Fibroblast of skin of left quadriceps (primary cell): Measurements from ENCODE around the gene TRIL.

Source experiments
- DNase-seq, 2 experiments: peaks; one replicate each; pipeline ENCODE4 v3.0.0-alpha.2; 2013; ENCODE audit warnings: low read depth in 2 of 2

Gene TRIL, protein sequence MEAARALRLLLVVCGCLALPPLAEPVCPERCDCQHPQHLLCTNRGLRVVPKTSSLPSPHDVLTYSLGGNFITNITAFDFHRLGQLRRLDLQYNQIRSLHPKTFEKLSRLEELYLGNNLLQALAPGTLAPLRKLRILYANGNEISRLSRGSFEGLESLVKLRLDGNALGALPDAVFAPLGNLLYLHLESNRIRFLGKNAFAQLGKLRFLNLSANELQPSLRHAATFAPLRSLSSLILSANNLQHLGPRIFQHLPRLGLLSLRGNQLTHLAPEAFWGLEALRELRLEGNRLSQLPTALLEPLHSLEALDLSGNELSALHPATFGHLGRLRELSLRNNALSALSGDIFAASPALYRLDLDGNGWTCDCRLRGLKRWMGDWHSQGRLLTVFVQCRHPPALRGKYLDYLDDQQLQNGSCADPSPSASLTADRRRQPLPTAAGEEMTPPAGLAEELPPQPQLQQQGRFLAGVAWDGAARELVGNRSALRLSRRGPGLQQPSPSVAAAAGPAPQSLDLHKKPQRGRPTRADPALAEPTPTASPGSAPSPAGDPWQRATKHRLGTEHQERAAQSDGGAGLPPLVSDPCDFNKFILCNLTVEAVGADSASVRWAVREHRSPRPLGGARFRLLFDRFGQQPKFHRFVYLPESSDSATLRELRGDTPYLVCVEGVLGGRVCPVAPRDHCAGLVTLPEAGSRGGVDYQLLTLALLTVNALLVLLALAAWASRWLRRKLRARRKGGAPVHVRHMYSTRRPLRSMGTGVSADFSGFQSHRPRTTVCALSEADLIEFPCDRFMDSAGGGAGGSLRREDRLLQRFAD

DNA sequence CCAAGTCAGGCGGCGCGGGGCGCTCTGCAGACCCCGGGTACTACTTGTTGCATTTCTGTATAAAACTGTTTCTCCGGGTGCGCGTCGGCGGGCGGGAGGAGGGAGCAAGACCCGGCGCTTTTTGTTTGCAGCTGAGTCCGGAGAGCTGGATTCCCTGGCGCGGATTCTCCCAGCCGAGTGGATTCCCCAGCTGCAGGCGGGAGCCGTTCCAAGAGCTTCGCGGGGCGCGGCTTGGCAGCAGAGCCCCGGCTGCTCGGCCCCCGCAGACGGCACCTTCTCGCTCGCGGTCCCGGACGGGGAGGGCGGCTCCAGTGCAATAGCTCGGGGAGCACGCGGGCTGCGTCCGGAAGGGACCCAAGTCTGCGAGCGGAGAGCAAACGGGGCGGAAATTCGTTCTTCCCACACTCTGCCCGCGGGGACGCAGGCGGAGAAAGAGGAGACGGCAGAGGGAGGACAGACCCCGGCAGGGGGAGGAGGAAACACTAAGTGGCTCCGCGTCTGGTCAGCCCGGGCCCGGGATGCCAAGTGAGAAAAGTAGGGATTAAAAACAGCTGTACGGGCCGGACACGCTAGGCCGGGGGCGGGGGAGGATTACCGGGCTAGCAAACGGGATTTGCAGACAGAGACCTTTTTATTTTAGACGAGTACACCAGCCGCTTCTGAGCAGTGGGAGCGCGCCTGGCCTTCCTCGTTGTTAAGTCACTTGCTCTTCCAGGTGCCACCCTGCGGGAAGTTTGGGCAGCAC, at the start of gene TRIL:
TSS of gene TRIL (minus strand) at position 96 of the 745 bp plus-strand sequence. CDS start 284 bp downstream, outside the sequence.
- peak in 1 of 2 experiments; percentile 51 for DNase-seq

GRCh38 chr7:29007127-29007526, 49.0 kb upstream of the TRIL start:
- DNase-seq, result no peak

- DNase-seq, result no peak
Measured at GRCh38 chr7:29005829-29006228, 47.7 kb upstream of the TRIL start.

GRCh38 chr7:29005406-29005805, 47.3 kb upstream of the TRIL start:
- no peak for DNase-seq

GRCh38 chr7:29003703-29004102, 45.6 kb upstream of the TRIL start:
- no peak for DNase-seq

DNA sequence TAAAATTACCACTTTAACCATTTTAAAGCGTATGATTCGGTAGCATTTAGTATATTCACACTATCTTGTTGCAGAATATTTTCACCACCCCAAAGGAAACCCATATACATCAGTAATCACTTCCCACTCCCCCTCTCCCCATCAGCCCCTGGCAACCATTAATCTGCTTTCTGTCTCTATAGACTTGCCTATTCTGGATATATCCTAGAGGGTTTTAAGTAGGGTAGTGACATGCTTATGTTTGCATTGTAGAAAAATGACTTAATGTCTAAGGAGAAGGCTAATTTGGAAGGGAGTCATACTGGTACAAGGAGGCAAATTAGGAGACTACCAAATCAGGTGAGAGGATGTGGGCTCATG, 42.6 kb upstream of the TRIL start:
- DNase-seq, result no peak

DNA sequence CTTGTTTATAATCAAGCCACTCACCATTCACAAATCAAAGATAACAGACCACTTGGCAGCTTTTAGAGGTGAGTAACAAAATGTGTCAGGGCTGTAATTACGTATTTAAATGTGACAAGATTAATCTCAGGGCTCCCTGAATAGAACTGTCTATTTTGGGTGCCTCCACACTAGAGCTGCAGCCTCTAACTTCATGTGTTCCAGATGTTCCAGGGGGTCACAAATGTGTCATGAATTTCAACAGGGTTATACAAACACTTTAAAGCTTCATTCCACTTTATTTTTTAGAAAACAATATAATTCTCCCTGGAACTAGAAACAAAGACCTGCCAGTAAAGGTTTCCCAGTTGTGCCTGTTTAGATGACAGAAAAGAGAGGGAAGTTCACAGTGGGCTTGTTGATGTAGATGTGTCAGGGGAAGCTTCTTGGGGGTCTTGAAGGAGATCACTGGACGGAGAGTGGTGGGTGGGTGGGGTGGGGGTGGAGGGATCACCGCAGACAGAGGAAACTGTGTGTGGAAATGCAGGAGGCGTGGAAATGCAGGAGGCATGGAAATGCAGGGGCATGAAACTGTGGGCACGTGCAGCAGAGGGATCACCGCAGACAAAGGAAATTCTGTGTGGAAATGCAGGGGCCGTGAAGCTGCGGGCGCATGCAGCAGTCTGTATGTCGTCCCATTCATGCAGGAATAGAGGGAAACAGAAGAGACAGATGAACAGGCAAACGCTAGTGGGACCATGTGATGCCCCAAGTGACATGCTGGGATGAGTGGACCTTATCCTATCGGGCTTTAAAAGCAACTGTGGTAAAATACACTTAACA, 42.0 kb upstream of the TRIL start:
- no peak for DNase-seq

- no peak for DNase-seq
Measured at GRCh38 chr7:28999427-28999826, 41.3 kb upstream of the TRIL start.

DNA sequence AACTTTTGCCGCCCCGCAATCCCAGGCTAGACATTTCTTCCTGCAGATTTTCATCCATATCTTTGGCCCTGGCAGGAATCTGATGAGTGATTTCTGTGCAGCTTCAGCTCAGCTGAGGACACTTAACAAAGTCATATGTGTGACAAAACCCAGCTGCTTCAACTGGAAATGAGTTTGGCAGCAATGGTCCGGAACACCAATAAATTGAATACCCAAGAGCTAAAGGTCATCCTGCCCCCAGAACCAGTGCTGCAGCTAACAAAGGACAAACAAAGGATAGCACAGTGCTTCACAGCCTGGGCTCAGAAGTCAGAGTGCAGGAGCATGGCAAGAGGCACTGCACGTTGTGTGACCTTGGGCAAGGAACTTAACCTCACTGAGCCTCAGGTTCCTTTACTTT, 40.0 kb upstream of the TRIL start:
- DNase-seq, result no peak

DNA sequence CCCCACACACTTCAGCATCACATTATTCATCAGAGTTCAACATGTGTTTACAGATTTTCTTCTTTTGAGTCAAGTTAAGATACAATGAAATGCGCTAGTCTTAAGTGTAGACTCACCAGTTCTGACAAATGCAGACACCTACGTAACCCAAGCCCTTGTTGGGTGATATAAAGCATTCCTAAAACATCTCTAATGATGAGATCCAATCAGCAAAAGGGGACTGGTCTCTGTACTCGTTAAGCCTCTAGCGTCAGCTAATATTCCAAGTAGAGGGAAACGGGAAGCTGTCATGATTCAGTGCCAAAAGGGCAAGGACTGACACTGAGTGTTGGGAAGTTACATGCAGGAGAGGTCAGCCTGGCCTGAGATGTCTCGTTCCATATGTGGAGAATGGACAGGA, 38.7 kb upstream of the TRIL start:
- DNase-seq, result no peak

DNA sequence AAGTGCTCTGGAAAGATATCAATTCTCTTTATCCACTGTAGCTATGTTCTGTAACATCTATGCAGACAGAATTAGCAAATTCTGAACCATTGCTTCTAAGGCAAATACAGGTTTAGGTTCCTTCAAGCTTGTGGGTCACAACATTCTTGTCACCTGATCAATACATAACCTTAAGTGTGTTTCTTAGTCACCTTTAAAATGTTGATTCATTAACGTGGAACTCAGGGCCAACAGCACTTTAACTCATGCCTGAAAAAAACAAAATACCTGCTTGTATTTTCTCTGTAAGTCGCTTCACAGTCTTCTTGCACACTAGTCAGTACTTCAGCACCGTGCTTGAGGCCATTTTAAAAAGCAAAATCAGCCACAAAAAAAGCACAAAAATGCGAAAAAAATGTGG, 35.2 kb upstream of the TRIL start:
- no peak for DNase-seq

- DNase-seq, result no peak
Measured at GRCh38 chr7:28992798-28993197, 34.7 kb upstream of the TRIL start.

GRCh38 chr7:28990200-28990960, 32.2 kb upstream of the TRIL start:
- DNase-seq, result peak in 1 of 2 experiments; percentile 63

GRCh38 chr7:28989211-28989980, 31.3 kb upstream of the TRIL start:
- DNase-seq, result no peak

GRCh38 chr7:28988810-28989209, 30.7 kb upstream of the TRIL start:
- peak; percentile 93 to 95 for DNase-seq

DNA sequence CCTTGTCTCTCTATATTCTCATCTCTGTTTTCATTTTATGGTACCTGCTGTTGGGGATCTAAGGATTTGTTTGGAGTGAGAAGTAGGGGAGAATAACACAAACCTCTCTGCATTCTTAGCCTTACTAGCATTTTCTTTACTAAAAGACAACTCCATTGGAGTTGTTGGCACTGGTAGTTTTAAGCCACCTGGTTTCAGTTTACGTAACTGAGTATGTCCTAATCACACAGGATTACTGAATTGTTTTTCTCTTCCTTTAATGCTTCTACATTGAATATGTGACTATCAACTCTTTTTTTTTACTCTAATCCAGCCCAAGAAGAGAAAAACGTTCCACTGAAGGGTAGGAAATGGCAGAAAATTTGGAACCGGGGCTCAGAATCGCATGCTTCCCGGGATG, 30.0 kb upstream of the TRIL start:
- no peak for DNase-seq

- peak; percentile 76 to 77 for DNase-seq
Measured at GRCh38 chr7:28986765-28987110, 28.6 kb upstream of the TRIL start.

GRCh38 chr7:28986028-28986764, 28.1 kb upstream of the TRIL start:
- DNase-seq, result no peak

DNA sequence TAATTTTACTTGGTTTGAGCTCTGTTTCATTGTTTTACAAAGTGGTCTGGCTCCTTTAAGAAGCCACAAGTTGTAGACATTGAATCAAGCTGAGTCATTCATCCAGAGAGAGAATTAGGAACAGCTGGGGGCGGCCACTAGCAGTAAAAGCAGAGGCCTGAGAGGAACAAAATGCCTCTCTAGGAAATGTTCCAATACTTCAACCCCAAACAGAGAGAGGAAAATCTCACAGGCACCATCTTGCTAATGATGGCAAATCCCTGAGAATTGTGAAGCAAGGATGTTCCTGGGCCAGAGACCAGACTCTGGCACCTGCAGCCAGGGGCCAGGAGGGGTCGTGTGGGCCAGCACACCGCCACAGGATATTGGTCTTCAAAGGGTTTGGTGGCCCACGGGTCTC, 26.5 kb upstream of the TRIL start:
- DNase-seq, result peak; percentile 87 to 90
